IMR-90 (cell line): Measurements from ENCODE around the gene SUPT3H. TPM values are rescaled to one million over a fixed set of nuclear protein-coding genes. Genes with fewer than 3 reads are reported as not detected.

Experiments used
- ATAC-seq: fragments of 200-7000 bp; cut with Tn5 transposase; 2 replicates; pipeline ENCODE4 v1.9.1; 2020; ENCODE audit warnings: low read depth, mild to moderate bottlenecking, moderate library complexity
- BruUV-seq: library from RNA; stranded (reverse); fragments of 400-500 nt; replicated peaks from 2 replicates; lab custom pipeline; 2021; lab: Mats Ljungman, UMichigan
- CTCF ChIA-PET: fragments of 300-600 bp; formaldehyde crosslinking; extraction: SDS; loops from one replicate; lab custom pipeline; 2021; ENCODE audit warnings: antibody characterized with exemption; lab: Yijun Ruan, JAX
- POLR2A ChIA-PET: fragments of 300-600 bp; sonication (Branson Sonifier 250); formaldehyde crosslinking; loops from one replicate; lab custom pipeline; 2022; ENCODE audit warnings: antibody characterized with exemption; ENCODE audit not compliant: unreplicated experiment; lab: Charles Lee
- DNase-seq: peaks from one replicate; pipeline ENCODE4 v3.0.0; 2013
- H2AFZ ChIP-seq: replicated peaks from 2 replicates; pipeline ENCODE3; 2013; ENCODE audit warnings: low read length, mild to moderate bottlenecking; ENCODE audit not compliant: poor library complexity
- H2AK5ac ChIP-seq: 2 replicates; pipeline ENCODE4 v1.6.1; 2013; ENCODE audit warnings: low read depth, low read length, inconsistent platforms
- H2AK9ac ChIP-seq: replicated peaks from 2 replicates; pipeline ENCODE3; 2013; ENCODE audit warnings: mild to moderate bottlenecking, low read depth, low read length, moderate library complexity; ENCODE audit not compliant: poor library complexity
- H2BK120ac ChIP-seq: 2 replicates; pipeline ENCODE4 v1.6.1; 2013; ENCODE audit warnings: low read depth, low read length, inconsistent platforms
- H2BK15ac ChIP-seq: 3 replicates; pipeline ENCODE4 v1.6.1; 2013; ENCODE audit warnings: low read depth, low read length, inconsistent platforms
- H2BK20ac ChIP-seq: 2 replicates; pipeline ENCODE4 v1.6.1; 2013; ENCODE audit warnings: low read depth, mild to moderate bottlenecking, inconsistent platforms, low read length, moderate library complexity
- H2BK5ac ChIP-seq: 2 replicates; pipeline ENCODE4 v1.6.1; 2013; ENCODE audit warnings: mild to moderate bottlenecking, low read depth, low read length, inconsistent platforms; ENCODE audit not compliant: poor library complexity, severe bottlenecking
- H3K14ac ChIP-seq: replicated peaks from 2 replicates; pipeline ENCODE4 v1.6.1; 2013; ENCODE audit warnings: low read depth, low read length, inconsistent platforms
- H3K18ac ChIP-seq: 2 replicates; pipeline ENCODE4 v1.6.1; 2013; ENCODE audit warnings: low read depth, low read length, control low read depth
- H3K23ac ChIP-seq: 2 replicates; pipeline ENCODE4 v1.6.1; 2013; ENCODE audit warnings: low read depth, low read length, inconsistent platforms
- H3K27ac ChIP-seq: 2 replicates; pipeline ENCODE4 v1.5.1; 2013; ENCODE audit warnings: mild to moderate bottlenecking, control low read depth, low read length; ENCODE audit not compliant: insufficient read depth
- H3K27me3 ChIP-seq: 2 replicates; pipeline ENCODE4 v1.6.1; 2013; ENCODE audit warnings: low read length; ENCODE audit not compliant: control insufficient read depth, insufficient read depth
- H3K36me3 ChIP-seq: 2 replicates; pipeline ENCODE4 v1.6.1; 2013; ENCODE audit warnings: low read length, mixed read lengths; ENCODE audit not compliant: control insufficient read depth, insufficient read depth
- H3K4ac ChIP-seq: 2 replicates; pipeline ENCODE4 v1.6.1; 2013; ENCODE audit warnings: low read depth, low read length, inconsistent platforms
- H3K4me1 ChIP-seq: 2 replicates; pipeline ENCODE4 v1.6.1; 2013; ENCODE audit warnings: low read length, mixed read lengths; ENCODE audit not compliant: control insufficient read depth, insufficient read depth
- H3K4me2 ChIP-seq: 2 replicates; pipeline ENCODE4 v1.6.1; 2013; ENCODE audit warnings: low read depth, mild to moderate bottlenecking, control low read depth, low read length, moderate library complexity
- H3K4me3 ChIP-seq: 2 replicates; pipeline ENCODE4 v1.5.1; 2013; ENCODE audit warnings: low read depth, mild to moderate bottlenecking, control low read depth, low read length, moderate library complexity; ENCODE audit not compliant: insufficient read depth
- H3K56ac ChIP-seq: 2 replicates; pipeline ENCODE4 v1.6.1; 2013; ENCODE audit warnings: low read length, inconsistent platforms; ENCODE audit not compliant: insufficient read depth; ENCODE audit errors: extremely low read depth
- H3K79me1 ChIP-seq, 2 experiments: 2 replicates each; pipeline ENCODE4 v1.6.1; 2013; ENCODE audit warnings: low read length in 2 of 2, inconsistent platforms in 1 of 2, low read depth in 1 of 2
- H3K9ac ChIP-seq: 2 replicates; pipeline ENCODE4 v1.6.1; 2013; ENCODE audit warnings: low read depth, low read length, control low read depth
- H3K9me1 ChIP-seq: 2 replicates; pipeline ENCODE4 v1.6.1; 2013; ENCODE audit warnings: low read length, inconsistent platforms; ENCODE audit not compliant: insufficient read depth
- H3K9me3 ChIP-seq: 2 replicates; pipeline ENCODE4 v1.6.1; 2013; ENCODE audit warnings: low read length; ENCODE audit not compliant: control insufficient read depth, insufficient read depth
- H4K20me1 ChIP-seq: 2 replicates; pipeline ENCODE4 v1.6.1; 2013; ENCODE audit warnings: low read length, inconsistent platforms; ENCODE audit not compliant: insufficient read depth
- H4K5ac ChIP-seq: 2 replicates; pipeline ENCODE4 v1.6.1; 2013; ENCODE audit warnings: mild to moderate bottlenecking, low read depth, low read length, control low read depth
- H4K8ac ChIP-seq, 2 experiments: 2 replicates each; pipeline ENCODE4 v1.6.1; 2013; ENCODE audit warnings: low read depth in 2 of 2, low read length in 2 of 2, control low read depth in 1 of 2, inconsistent platforms in 1 of 2
- H4K91ac ChIP-seq: 2 replicates; pipeline ENCODE4 v1.6.1; 2013; ENCODE audit warnings: low read depth, low read length, inconsistent platforms; ENCODE audit not compliant: insufficient read depth
- BHLHE40 ChIP-seq: fragments of 150-350 bp; IDR thresholded peaks from 2 replicates; pipeline ENCODE4 v1.6.1; 2016; ENCODE audit warnings: mild to moderate bottlenecking, low read depth, low read length
- CEBPB ChIP-seq: IDR thresholded peaks from 2 replicates; pipeline ENCODE4 v1.6.1; 2012; ENCODE audit warnings: low read depth, low read length, improper control_type of control experiment
- CHD1 ChIP-seq: IDR thresholded peaks from 2 replicates; pipeline ENCODE4 v1.6.1; 2012; ENCODE audit warnings: low read depth, low read length, improper control_type of control experiment
- FOS ChIP-seq: fragments of 150-350 bp; IDR thresholded peaks from 2 replicates; pipeline ENCODE4 v1.6.1; 2016; ENCODE audit warnings: low read depth, low read length
- MAFK ChIP-seq: IDR thresholded peaks from 2 replicates; pipeline ENCODE4 v1.6.1; 2012; ENCODE audit warnings: low read depth, low read length, improper control_type of control experiment
- MAZ ChIP-seq: IDR thresholded peaks from 2 replicates; pipeline ENCODE4 v1.6.1; 2012; ENCODE audit warnings: low read depth, mild to moderate bottlenecking, low read length, improper control_type of control experiment, moderate library complexity, borderline replicate concordance
- MXI1 ChIP-seq: IDR thresholded peaks from 2 replicates; pipeline ENCODE4 v1.6.1; 2012; ENCODE audit warnings: low read depth, mild to moderate bottlenecking, low read length, moderate library complexity, borderline replicate concordance
- NFE2L2 ChIP-seq: fragments of 150-350 bp; IDR thresholded peaks from 2 replicates; pipeline ENCODE4 v1.6.1; 2016; ENCODE audit warnings: low read depth, mild to moderate bottlenecking, low read length
- POLR2A ChIP-seq: IDR thresholded peaks from 2 replicates; pipeline ENCODE4 v1.6.1; 2012; ENCODE audit warnings: mild to moderate bottlenecking, low read depth, low read length
- RAD21 ChIP-seq: IDR thresholded peaks from 2 replicates; pipeline ENCODE4 v1.6.1; 2012; ENCODE audit warnings: low read length, improper control_type of control experiment
- RCOR1 ChIP-seq: IDR thresholded peaks from 2 replicates; pipeline ENCODE4 v1.6.1; 2012; ENCODE audit warnings: mild to moderate bottlenecking, low read length, improper control_type of control experiment; ENCODE audit not compliant: insufficient replicate concordance
- RFX5 ChIP-seq: IDR thresholded peaks from 2 replicates; pipeline ENCODE4 v1.8.0; 2012; ENCODE audit warnings: low read depth, mild to moderate bottlenecking, low read length, moderate library complexity
- SMC3 ChIP-seq: fragments of 150-350 bp; IDR thresholded peaks from 2 replicates; pipeline ENCODE4 v1.6.1; 2016; ENCODE audit warnings: low read depth, mild to moderate bottlenecking, antibody characterized with exemption, low read length, moderate library complexity
- dilution Hi-C: fragments of 300-500 bp; cut with HindIII; formaldehyde crosslinking; loops from one replicate; pipeline ENCODE4 v1.14.3; 2018; ENCODE audit warnings: low sequenced_read_pairs; ENCODE audit not compliant: unreplicated experiment
- in situ Hi-C: fragments of 300-500 bp; cut with MboI; formaldehyde crosslinking; loops from 3 replicates; pipeline ENCODE4 v1.14.3; 2019; ENCODE audit warnings: low sequenced_read_pairs, inconsistent platforms, mixed read lengths
- intact Hi-C: fragments of 100-400 bp; cut with micrococcal nuclease; formaldehyde crosslinking; loops from 2 replicates; pipeline ENCODE4 v1.10.0; 2022
- polyA plus RNA-seq, 3 experiments: library from polyadenylated mRNA; depleted of rRNA; stranded (reverse); fragments of >200 nt; gene quantifications; 2 replicates each; pipeline ENCODE4 v1.2.3, GENCODE V29; 2012; ENCODE audit warnings: low replicate concordance in 1 of 3
- total RNA-seq: library from RNA; depleted of rRNA; stranded (reverse); fragments of >200 nt; gene quantifications from 2 replicates; pipeline ENCODE4 v1.2.3, GENCODE V29; 2012
- TF ChIP-seq, protein P1 (sequence below): fragments of 150-350 bp; IDR thresholded peaks from 2 replicates; pipeline ENCODE4 v1.6.1; 2016; ENCODE audit warnings: low read depth, mild to moderate bottlenecking, low read length, moderate library complexity, borderline replicate concordance
- TF ChIP-seq, protein P2 (sequence below): fragments of 150-350 bp; IDR thresholded peaks from 2 replicates; pipeline ENCODE4 v1.6.1; 2017; ENCODE audit warnings: mild to moderate bottlenecking, antibody characterized with exemption, low read length, low read depth
- TF ChIP-seq, protein P3 (sequence below): conservative IDR thresholded peaks from 2 replicates; pipeline ENCODE4 v1.5.1; 2012; ENCODE audit warnings: mild to moderate bottlenecking, low read depth, low read length, improper control_type of control experiment

The SUPT3H gene
- total and polyA plus RNA-seq, 2 of the 4 experiments (the other 2 are of a cell fraction): 4.5 to 5.0 TPM

DNA sequence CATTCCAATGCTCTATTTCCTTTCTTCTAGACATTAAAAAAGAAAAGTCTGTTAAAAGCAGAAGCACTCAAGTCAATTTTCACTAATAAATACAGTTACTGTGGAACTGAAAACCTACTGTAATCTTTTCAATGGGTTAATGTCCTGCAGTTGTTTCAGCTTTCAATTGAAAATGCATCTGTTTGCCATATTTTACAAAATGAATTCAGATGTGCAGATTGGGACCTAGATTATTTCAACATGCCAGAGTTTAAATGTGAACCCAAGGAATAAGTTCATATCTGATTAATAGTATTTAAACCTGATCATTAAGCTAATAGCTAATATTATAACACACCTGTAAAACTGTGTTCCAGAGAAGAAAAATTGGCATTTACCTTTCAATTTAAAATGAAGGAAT, 9.7 kb downstream of the SUPT3H start:
- H3K9me1 ChIP-seq: no peaks in the 10 kb centered on the region
- H2AFZ ChIP-seq: no peak overlapping the region
- in situ Hi-C loops (no loop called here), intact Hi-C loops (loop anchor here (5.0 kb wide), 1 partner anchor 41 kb away; the partner anchor contains the start of gene RUNX2), dilution Hi-C loops (no loop called here)
- H3K9ac ChIP-seq: no peak overlapping the region
- no peak overlapping the region for H3K27ac ChIP-seq
- no peak overlapping the region for H3K4ac ChIP-seq
- DNase-seq: no peak
- CTCF ChIA-PET: interaction anchor here (0.7 kb wide), 1 partner anchor 662 kb away, joined by 4 read pairs; no protein-coding TSS in a partner anchor
- no peak overlapping the region for H2BK5ac ChIP-seq
- no peak overlapping the region for H3K4me3 ChIP-seq
- no peak overlapping the region for H3K56ac ChIP-seq
- no peaks in the 10 kb centered on the region for H4K20me1 ChIP-seq
- H2BK15ac ChIP-seq: no peak overlapping the region
- TF ChIP-seq RFX5: no peak
- TF ChIP-seq CEBPB: no peak
- no peak for TF ChIP-seq CHD1
- TF ChIP-seq SMC3: no peak
- TF ChIP-seq NFE2L2: no peak
- no peak for TF ChIP-seq MXI1
- TF ChIP-seq POLR2A: no peak
- TF ChIP-seq, protein P1, sequence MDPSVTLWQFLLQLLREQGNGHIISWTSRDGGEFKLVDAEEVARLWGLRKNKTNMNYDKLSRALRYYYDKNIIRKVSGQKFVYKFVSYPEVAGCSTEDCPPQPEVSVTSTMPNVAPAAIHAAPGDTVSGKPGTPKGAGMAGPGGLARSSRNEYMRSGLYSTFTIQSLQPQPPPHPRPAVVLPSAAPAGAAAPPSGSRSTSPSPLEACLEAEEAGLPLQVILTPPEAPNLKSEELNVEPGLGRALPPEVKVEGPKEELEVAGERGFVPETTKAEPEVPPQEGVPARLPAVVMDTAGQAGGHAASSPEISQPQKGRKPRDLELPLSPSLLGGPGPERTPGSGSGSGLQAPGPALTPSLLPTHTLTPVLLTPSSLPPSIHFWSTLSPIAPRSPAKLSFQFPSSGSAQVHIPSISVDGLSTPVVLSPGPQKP: no peak
- TF ChIP-seq MAZ: no peak
- no peak for TF ChIP-seq RAD21
- TF ChIP-seq, protein P2, sequence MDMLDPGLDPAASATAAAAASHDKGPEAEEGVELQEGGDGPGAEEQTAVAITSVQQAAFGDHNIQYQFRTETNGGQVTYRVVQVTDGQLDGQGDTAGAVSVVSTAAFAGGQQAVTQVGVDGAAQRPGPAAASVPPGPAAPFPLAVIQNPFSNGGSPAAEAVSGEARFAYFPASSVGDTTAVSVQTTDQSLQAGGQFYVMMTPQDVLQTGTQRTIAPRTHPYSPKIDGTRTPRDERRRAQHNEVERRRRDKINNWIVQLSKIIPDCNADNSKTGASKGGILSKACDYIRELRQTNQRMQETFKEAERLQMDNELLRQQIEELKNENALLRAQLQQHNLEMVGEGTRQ: no peak
- TF ChIP-seq, protein P3, sequence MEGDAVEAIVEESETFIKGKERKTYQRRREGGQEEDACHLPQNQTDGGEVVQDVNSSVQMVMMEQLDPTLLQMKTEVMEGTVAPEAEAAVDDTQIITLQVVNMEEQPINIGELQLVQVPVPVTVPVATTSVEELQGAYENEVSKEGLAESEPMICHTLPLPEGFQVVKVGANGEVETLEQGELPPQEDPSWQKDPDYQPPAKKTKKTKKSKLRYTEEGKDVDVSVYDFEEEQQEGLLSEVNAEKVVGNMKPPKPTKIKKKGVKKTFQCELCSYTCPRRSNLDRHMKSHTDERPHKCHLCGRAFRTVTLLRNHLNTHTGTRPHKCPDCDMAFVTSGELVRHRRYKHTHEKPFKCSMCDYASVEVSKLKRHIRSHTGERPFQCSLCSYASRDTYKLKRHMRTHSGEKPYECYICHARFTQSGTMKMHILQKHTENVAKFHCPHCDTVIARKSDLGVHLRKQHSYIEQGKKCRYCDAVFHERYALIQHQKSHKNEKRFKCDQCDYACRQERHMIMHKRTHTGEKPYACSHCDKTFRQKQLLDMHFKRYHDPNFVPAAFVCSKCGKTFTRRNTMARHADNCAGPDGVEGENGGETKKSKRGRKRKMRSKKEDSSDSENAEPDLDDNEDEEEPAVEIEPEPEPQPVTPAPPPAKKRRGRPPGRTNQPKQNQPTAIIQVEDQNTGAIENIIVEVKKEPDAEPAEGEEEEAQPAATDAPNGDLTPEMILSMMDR: no peak
- TF ChIP-seq MAFK: no peak
- TF ChIP-seq RCOR1: no peak
- no peak for TF ChIP-seq BHLHE40
- TF ChIP-seq FOS: no peak
- no peaks in the 10 kb centered on the region for H3K27me3 ChIP-seq
- no peak overlapping the region for H3K18ac ChIP-seq
- no peak overlapping the region for H3K23ac ChIP-seq
- no peaks in the 10 kb centered on the region for H3K9me3 ChIP-seq
- BruUV-seq: no TSS peak
- no peak overlapping the region for H2BK120ac ChIP-seq
- no peaks in the 10 kb centered on the region for H3K36me3 ChIP-seq
- peaks cover 0 to 2% of the 10 kb centered on the region in 2 experiments; a peak in 1 of 4 replicates for H3K79me1 ChIP-seq
- no peak overlapping the region for H2AK5ac ChIP-seq
- H2BK20ac ChIP-seq: no peak overlapping the region
- no peak overlapping the region for H2AK9ac ChIP-seq
- no peak overlapping the region for H3K14ac ChIP-seq
- H4K8ac ChIP-seq: no peak overlapping the region
- POLR2A ChIA-PET: no interaction called here
- no peak overlapping the region for H4K5ac ChIP-seq
- H3K4me1 ChIP-seq: no peaks in the 10 kb centered on the region; the same call in none of the 2 replicates
- no peak for ATAC-seq
- no peak overlapping the region for H4K91ac ChIP-seq
- H3K4me2 ChIP-seq: no peak overlapping the region
